Measurements from ENCODE around the gene MAST1.

DNA sequence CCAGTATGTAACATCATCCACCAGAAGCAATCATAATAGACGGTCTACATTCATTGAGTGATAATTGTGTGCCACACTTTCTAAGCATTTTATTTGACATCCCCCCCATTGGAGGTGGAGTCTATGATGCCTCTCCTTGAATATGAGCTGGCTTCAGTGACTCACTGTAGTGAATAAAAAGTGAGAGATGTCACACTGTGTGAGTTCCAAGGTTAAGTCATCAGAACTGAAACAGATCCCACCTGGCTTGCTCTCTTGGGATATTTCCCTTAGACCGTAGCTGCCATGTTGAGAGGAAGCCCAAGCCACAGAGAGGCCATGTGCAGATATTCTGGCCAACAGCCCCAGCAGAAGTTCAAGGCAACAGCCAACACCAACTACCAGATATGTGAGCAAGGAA, 16.6 kb upstream of the MAST1 start:
- TF ChIP-seq CTCF (tag by site-specific recombination; IDR thresholded peaks at IDR 0.05) (no peak), ZSCAN16 (tag by site-specific recombination; IDR thresholded peaks at IDR 0.05) (no peak), ZNF133 (tag by site-specific recombination; IDR thresholded peaks at IDR 0.05) (no peak), MYNN (tag by site-specific recombination; IDR thresholded peaks at IDR 0.05; ENCODE audit: borderline replicate concordance) (no peak)
